ENCODE measurements around the gene CCL3.

GRCh38 chr17:36066365-36066985, 23.5 kb downstream of the CCL3 start:
- TF ChIP-seq POLR2A (IDR thresholded peaks at IDR 0.05) (no peak), CTCF (IDR thresholded peaks at IDR 0.05) (no peak)
